ENCODE data around the gene PGAP2.

GRCh38 chr11:3845670-3846069 lies 37.3 kb downstream of the PGAP2 start:
- TF ChIP-seq CTCF (IDR thresholded peaks at IDR 0.05; ENCODE audit: extremely low read depth in 1 of 2, insufficient read depth in 1 of 2, low read depth in 1 of 2, low read length in 2 of 2) (no peak), POLR2A (IDR thresholded peaks at IDR 0.05; ENCODE audit: low read depth, low read length) (no peak), POLR2AphosphoS5 (IDR thresholded peaks at IDR 0.05; ENCODE audit: insufficient read depth, low read depth, low read length) (no peak), MAX (IDR thresholded peaks at IDR 0.05; ENCODE audit: insufficient read depth, insufficient read length) (no peak), JUN (IDR thresholded peaks at IDR 0.05; ENCODE audit: borderline replicate concordance, insufficient read depth, insufficient read length, low read depth) (no peak), MYC (IDR thresholded peaks at IDR 0.05; ENCODE audit: low read depth, low read length) (no peak), EZH2 (IDR thresholded peaks at IDR 0.05; ENCODE audit: borderline replicate concordance, low read depth, low read length, severe bottlenecking) (no peak), FOS (IDR thresholded peaks at IDR 0.05; ENCODE audit: borderline replicate concordance, insufficient read depth, low read length) (no peak), GATA2 (IDR thresholded peaks at IDR 0.05; ENCODE audit: insufficient read depth, insufficient read length, low read depth, low read length) (no peak)

Measured in endothelial cell of umbilical vein (primary cell).